ENCODE results near the gene BACH1. TPM values are rescaled to one million over a fixed set of nuclear protein-coding genes. Genes with fewer than 3 reads are reported as not detected.

The BACH1 gene
- total and polyA plus RNA-seq, 2 donors (not counting 3 experiments of a cell fraction or from before 2014, with no cell fraction given) = 7.2 to 28.8 TPM

DNA sequence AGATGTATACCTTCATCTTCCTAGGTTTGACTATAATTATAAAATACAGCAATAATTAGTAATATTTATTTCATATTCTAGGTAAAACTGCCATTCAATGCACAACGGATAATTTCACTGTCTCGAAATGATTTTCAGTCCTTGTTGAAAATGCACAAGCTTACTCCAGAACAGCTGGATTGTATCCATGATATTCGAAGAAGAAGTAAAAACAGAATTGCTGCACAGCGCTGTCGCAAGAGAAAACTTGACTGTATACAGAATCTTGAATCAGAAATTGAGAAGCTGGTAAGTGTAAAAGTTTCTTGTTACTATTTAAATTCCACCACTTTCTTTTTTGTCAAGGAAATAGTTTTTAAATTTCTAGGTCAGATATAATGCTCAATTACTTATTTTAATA, 30.7 kb downstream of the BACH1 start:
- no peak overlapping the region for H3K4me3 ChIP-seq (replicated peaks in 1 of 3; ENCODE audit: insufficient read depth in 1 of 3, low read depth in 1 of 3, low read length in 3 of 3)
- H3K4me2 ChIP-seq (ENCODE audit: insufficient read depth, low read length) = no peak overlapping the region
- no peaks in the 10 kb centered on the region for H4K20me1 ChIP-seq (replicated peaks; ENCODE audit: control insufficient read depth, extremely low read depth, insufficient read depth, low read length)
- dilution Hi-C loops (cut with MboI; ENCODE audit: extremely low pct_ligation_motif_present, low sequenced_read_pairs) (no loop called here), intact Hi-C loops (cut with micrococcal nuclease) (no loop called here)
- peaks cover 8% of the 10 kb centered on the region for H3K4me1 ChIP-seq (ENCODE audit: control insufficient read depth, extremely low read depth, insufficient read depth, low read length)
- no peak overlapping the region for H3K27ac ChIP-seq (ENCODE audit: insufficient read depth, low read depth, low read length)
- no peaks in the 10 kb centered on the region for H3K27me3 ChIP-seq (ENCODE audit: control insufficient read depth in 2 of 2, insufficient read depth in 2 of 2, low read length in 2 of 2)
- BruUV-seq (replicated peaks) = no TSS peak
- H3K9me1 ChIP-seq (replicated peaks; ENCODE audit: control insufficient read depth, extremely low read depth, insufficient read depth, low read length) = no peaks in the 10 kb centered on the region
- no peak for DNase-seq (ENCODE audit: low read depth, low spot score)
- no peak for FAIRE-seq
- no peaks in the 10 kb centered on the region for H3K9me3 ChIP-seq (replicated peaks; ENCODE audit: control insufficient read depth, insufficient read depth, low read length)
- H3K79me2 ChIP-seq (ENCODE audit: control insufficient read depth, insufficient read depth, low read length) = peaks cover 19% of the 10 kb centered on the region
- no peak overlapping the region for H3K9ac ChIP-seq (replicated peaks; ENCODE audit: extremely low read depth, insufficient read depth, low read length)
- peaks cover 7 to 10% of the 10 kb centered on the region in 2 experiments for H3K36me3 ChIP-seq (ENCODE audit: control insufficient read depth in 2 of 2, extremely low read depth in 1 of 2, insufficient read depth in 2 of 2, low read length in 2 of 2)
- POLR2A ChIA-PET = no interaction called here
- no peak overlapping the region for H2AFZ ChIP-seq (ENCODE audit: low read depth, low read length)
- CTCF ChIA-PET = interaction anchor here (1.0 kb wide), 1 partner anchor 15 kb away, joined by 3 read pairs; no protein-coding TSS in a partner anchor
- TF ChIP-seq, protein P1, sequence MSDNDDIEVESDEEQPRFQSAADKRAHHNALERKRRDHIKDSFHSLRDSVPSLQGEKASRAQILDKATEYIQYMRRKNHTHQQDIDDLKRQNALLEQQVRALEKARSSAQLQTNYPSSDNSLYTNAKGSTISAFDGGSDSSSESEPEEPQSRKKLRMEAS (IDR thresholded peaks at IDR 0.05; ENCODE audit: insufficient read depth, insufficient read length) = no peak
- TF ChIP-seq FOS (IDR thresholded peaks at IDR 0.05; ENCODE audit: borderline replicate concordance, insufficient read depth, low read length) (no peak), EZH2 (IDR thresholded peaks at IDR 0.05; ENCODE audit: borderline replicate concordance, low read depth, low read length, severe bottlenecking) (no peak), POLR2A (IDR thresholded peaks at IDR 0.05; ENCODE audit: low read depth, low read length) (no peak), MYC (IDR thresholded peaks at IDR 0.05; ENCODE audit: low read depth, low read length) (no peak), POLR2AphosphoS5 (IDR thresholded peaks at IDR 0.05; ENCODE audit: insufficient read depth, low read depth, low read length) (no peak), GATA2 (IDR thresholded peaks at IDR 0.05; ENCODE audit: insufficient read depth, insufficient read length, low read depth, low read length) (no peak), JUN (IDR thresholded peaks at IDR 0.05; ENCODE audit: borderline replicate concordance, insufficient read depth, insufficient read length, low read depth) (no peak)
- TF ChIP-seq, protein P2, sequence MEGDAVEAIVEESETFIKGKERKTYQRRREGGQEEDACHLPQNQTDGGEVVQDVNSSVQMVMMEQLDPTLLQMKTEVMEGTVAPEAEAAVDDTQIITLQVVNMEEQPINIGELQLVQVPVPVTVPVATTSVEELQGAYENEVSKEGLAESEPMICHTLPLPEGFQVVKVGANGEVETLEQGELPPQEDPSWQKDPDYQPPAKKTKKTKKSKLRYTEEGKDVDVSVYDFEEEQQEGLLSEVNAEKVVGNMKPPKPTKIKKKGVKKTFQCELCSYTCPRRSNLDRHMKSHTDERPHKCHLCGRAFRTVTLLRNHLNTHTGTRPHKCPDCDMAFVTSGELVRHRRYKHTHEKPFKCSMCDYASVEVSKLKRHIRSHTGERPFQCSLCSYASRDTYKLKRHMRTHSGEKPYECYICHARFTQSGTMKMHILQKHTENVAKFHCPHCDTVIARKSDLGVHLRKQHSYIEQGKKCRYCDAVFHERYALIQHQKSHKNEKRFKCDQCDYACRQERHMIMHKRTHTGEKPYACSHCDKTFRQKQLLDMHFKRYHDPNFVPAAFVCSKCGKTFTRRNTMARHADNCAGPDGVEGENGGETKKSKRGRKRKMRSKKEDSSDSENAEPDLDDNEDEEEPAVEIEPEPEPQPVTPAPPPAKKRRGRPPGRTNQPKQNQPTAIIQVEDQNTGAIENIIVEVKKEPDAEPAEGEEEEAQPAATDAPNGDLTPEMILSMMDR (IDR thresholded peaks at IDR 0.05; ENCODE audit: extremely low read depth in 1 of 2, insufficient read depth in 1 of 2, low read depth in 1 of 2, low read length in 2 of 2) = no peak

Data from endothelial cell of umbilical vein (primary cell).